Sigmoid colon (tissue), 4 donors: ENCODE data around the gene FAM118A.

Source experiments
- CTCF ChIP-seq, 4 experiments: fragments of 450-650 bp in 3 of 4; fragments of 200-600 bp in 1 of 4; IDR thresholded peaks; one replicate each; pipeline ENCODE4 v1.5.1; 2016 to 2019; ENCODE audit warnings: antibody characterized with exemption in 4 of 4, mild to moderate bottlenecking in 3 of 4, moderate library complexity in 2 of 4
- EP300 ChIP-seq, 4 donors: sonication (generic); formaldehyde crosslinking; IDR thresholded peaks; one replicate each; pipeline ENCODE4 v1.6.1; 2017; ENCODE audit warnings: antibody characterized with exemption in 4 of 4
- POLR2A ChIP-seq, 2 donors: fragments of 450-650 bp; IDR thresholded peaks; one replicate each; pipeline ENCODE4 v1.6.1; 2016; ENCODE audit warnings: antibody characterized with exemption in 2 of 2, mild to moderate bottlenecking in 2 of 2, moderate library complexity in 2 of 2

- TF ChIP-seq CTCF (IDR thresholded peaks at IDR 0.05): no peak
- TF ChIP-seq POLR2A (IDR thresholded peaks at IDR 0.05): no peak
- no peak for TF ChIP-seq EP300 (IDR thresholded peaks at IDR 0.05)
Measured at GRCh38 chr22:45334528-45334927, 24.8 kb downstream of the FAM118A start.
